Epithelial cell of esophagus (primary cell): ENCODE results near the gene MDH1B.

Experiments used
- DNase-seq: peaks from one replicate; pipeline ENCODE4 v3.0.0; 2010; ENCODE audit warnings: low read depth
- H3K4me3 ChIP-seq: 2 replicates; pipeline ENCODE4 v1.5.1; 2011; ENCODE audit warnings: mild to moderate bottlenecking, low read length, control low read depth
- CTCF ChIP-seq: IDR thresholded peaks from 2 replicates; pipeline ENCODE4 v1.5.1; 2011; ENCODE audit warnings: low read depth, mild to moderate bottlenecking, low read length, control low read depth, inconsistent platforms; ENCODE audit not compliant: insufficient read depth; ENCODE audit errors: missing control alignments

Gene MDH1B

GRCh38 chr2:206801418-206802189, 36.5 kb upstream of the MDH1B start:
- no peak overlapping the region for H3K4me3 ChIP-seq
- no peak for DNase-seq
- no peak for TF ChIP-seq CTCF

GRCh38 chr2:206800506-206801417, 35.6 kb upstream of the MDH1B start:
- DNase-seq = peak; percentile 80
- peak; percentile 77 for TF ChIP-seq CTCF
- H3K4me3 ChIP-seq = no peak overlapping the region

GRCh38 chr2:206799083-206799482, 34.0 kb upstream of the MDH1B start:
- TF ChIP-seq CTCF = no peak
- no peak overlapping the region for H3K4me3 ChIP-seq
- DNase-seq = no peak

- H3K4me3 ChIP-seq = no peak overlapping the region
- TF ChIP-seq CTCF = no peak
- DNase-seq = no peak
Measured at GRCh38 chr2:206798000-206798399, 32.9 kb upstream of the MDH1B start.

- no peak for TF ChIP-seq CTCF
- DNase-seq = peak; percentile 8
- H3K4me3 ChIP-seq = no peak overlapping the region
Measured at GRCh38 chr2:206797376-206797775, 32.2 kb upstream of the MDH1B start.

GRCh38 chr2:206792645-206793044, 27.5 kb upstream of the MDH1B start:
- no peak for TF ChIP-seq CTCF
- DNase-seq = no peak
- H3K4me3 ChIP-seq = no peak overlapping the region
